Heart right ventricle (tissue), 16 donors: ENCODE measurements around the gene LMBR1L. TPM values are rescaled to one million over a fixed set of nuclear protein-coding genes. Genes with fewer than 3 reads are reported as not detected.

ENCODE experiments used
- ATAC-seq, 8 donors: fragments of 200-7000 bp; cut with Tn5 transposase; one replicate each; pipeline ENCODE4 v1.9.1; 2020; ENCODE audit warnings: mild to moderate bottlenecking in 8 of 8, moderate library complexity in 8 of 8, moderate number of reproducible peaks in 1 of 8
- DNase-seq, 2 donors: peaks; one replicate each; pipeline ENCODE4 v3.0.0-alpha.2; 2020
- H3K27ac ChIP-seq, 10 donors: fragments of 200-600 bp; sonication (generic) in 2 of 10; one replicate each; pipeline versions ENCODE4 v1.5.0 to v1.8.0; 2020 to 2022; ENCODE audit warnings: mild to moderate bottlenecking in 3 of 10
- H3K27me3 ChIP-seq, 7 donors: fragments of 200-600 bp; one replicate each; pipeline ENCODE4 v1.8.0; 2021 to 2022; ENCODE audit warnings: mild to moderate bottlenecking in 2 of 7
- H3K36me3 ChIP-seq, 9 donors: fragments of 200-600 bp; sonication (generic) in 1 of 9; one replicate each; pipeline versions ENCODE4 v1.5.0 to v1.8.0; 2020 to 2022; ENCODE audit warnings: mild to moderate bottlenecking in 2 of 9
- H3K4me1 ChIP-seq, 9 donors: fragments of 200-600 bp; sonication (generic) in 1 of 9; one replicate each; pipeline versions ENCODE4 v1.5.0 to v1.8.0; 2020 to 2022; ENCODE audit warnings: mild to moderate bottlenecking in 4 of 9
- H3K4me3 ChIP-seq, 10 donors: fragments of 200-600 bp; sonication (generic) in 2 of 10; one replicate each; pipeline versions ENCODE4 v1.5.0 to v1.8.0; 2020 to 2022; ENCODE audit warnings: mild to moderate bottlenecking in 7 of 10, moderate library complexity in 2 of 10
- H3K9me3 ChIP-seq, 11 donors: fragments of 200-600 bp in 10 of 11; sonication (generic) in 2 of 11; one replicate each; pipeline versions ENCODE4 v1.5.0 to v1.8.0; 2013 to 2022; ENCODE audit warnings: mild to moderate bottlenecking in 2 of 11, control low read depth in 1 of 11, moderate library complexity in 1 of 11
- WGBS, 2 donors: extraction: QIAGEN DNeasy Blood & Tissue Kit; methylation state at CpG; one replicate each; pipeline ENCODE4 v1.1.7; 2013; ENCODE audit warnings: inconsistent platforms in 1 of 2; 5-methylcytosine and 5-hydroxymethylcytosine counted together
- intact Hi-C, 10 donors: fragments of 100-400 bp; cut with DNase I; formaldehyde crosslinking; loops; one replicate each; pipeline versions ENCODE4 v1.11.1 to v1.14.2; 2022
- polyA plus RNA-seq, 2 donors: library from polyadenylated mRNA; stranded (reverse); fragments of 200-250 nt; gene quantifications; one replicate each; pipeline ENCODE4 v1.2.3, GENCODE V29; 2013
- total RNA-seq, 10 donors: library from RNA; stranded (reverse); fragmentation: NEBNext Ultra II Directional in 3 of 10; extraction: Animal tissue kit (Norgen Biotek cat#: 25700) in 3 of 10; gene quantifications; one replicate each; pipeline versions ENCODE4 v1.2.1 to v1.2.4, GENCODE V29; 2021 to 2023
- TF ChIP-seq, protein P1 (sequence below), 9 donors: fragments of 200-600 bp; sonication (generic) in 2 of 9; IDR thresholded peaks; one replicate each; pipeline versions ENCODE4 v1.5.0 to v1.8.0; 2021 to 2022; ENCODE audit warnings: antibody characterized with exemption in 9 of 9, mild to moderate bottlenecking in 5 of 9, moderate library complexity in 1 of 9
- donor health status: Arrhythmogenic right ventricular cardiomyopathy.
- donor health status: ischemic (EF 13 %, LVEDD 7.1; RV severe dilation, severe dysfunction).
- donor health status: healthy with polysubstance abuse.
- donor health status: DM: no; HTN: yes; CAD: no.
- donor health status: DM: no; HTN: no; CAD: no.
- donor health status: ischemic (EF 25% LVEDD 6.9; RV normal size, moderate dysfunction).
- donor health status: ischemic (EF 25% LVEDD 5.7; RV mildly dilated, moderate dysfunction).
- donor health status: healthy.
- donor health status: DM: yes; HTN: yes; CAD: no.
- donor health status: Ischemic cardiomyopathy.
- donor health status: ischemic (EF 35%, LVEDD 5.7; RV mildly dilated, moderate dysfunction).
- donor health status: nonischemic (EF 11% LVEDD 7.7; RV severe dilation, severe dysfunction).
- donor health status: DM: yes; HTN: yes; CAD: no.
- donor health status: PGD.
- donor health status: ischemic (EF 29% LVEDD 5.4; RV normal size, mild dysfunction).
- donor health status: nonischemic (EF 23%, LVEDD 6.1; RV moderate dilation, normal function).

The LMBR1L gene
- total and polyA plus RNA-seq, 12 donors = 21.5 to 51.8 (median 30.8) TPM

DNA sequence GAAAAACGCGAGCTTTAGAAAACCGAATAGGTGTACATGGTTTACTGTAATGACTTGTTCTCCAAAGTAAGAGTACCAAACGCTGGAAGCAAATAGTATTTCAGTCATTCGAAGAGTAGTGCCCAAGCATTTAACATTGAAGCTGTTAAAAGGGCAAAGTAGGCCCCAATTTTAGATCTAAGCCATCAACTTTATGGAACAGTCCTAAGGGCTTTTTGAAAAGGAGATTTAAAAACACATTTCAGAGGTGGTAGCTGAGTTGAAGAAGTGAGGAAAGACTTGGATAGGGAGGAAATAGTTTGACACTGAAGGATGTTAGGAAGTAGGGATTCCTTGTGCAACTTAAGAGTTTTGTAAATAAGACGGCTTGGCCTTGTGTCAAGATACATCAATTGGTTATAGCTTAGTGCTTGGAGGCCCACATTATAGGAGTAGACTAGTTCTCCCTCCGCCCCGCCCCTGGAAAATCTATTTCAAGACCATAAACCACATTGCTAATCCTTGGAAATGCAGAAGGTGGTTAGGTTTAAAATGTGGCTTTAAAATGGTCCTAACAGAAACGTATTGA is 21.3 kb upstream of the LMBR1L start:
- intact Hi-C loops = loop anchor here (2.0 to 10.0 kb wide), 7 partner anchors 53 to 103 kb away; partner anchors contain the start of genes TUBA1A (in 9 of the 10) and KMT2D (in 1 of the 10)

GRCh38 chr12:49131051-49131893 is 20.6 kb upstream of the LMBR1L start, which contains the start of gene TUBA1B:
TSS of gene TUBA1B (minus strand) at chr12:49131395. CDS start at chr12:49131300, 95 bp downstream.
- H3K27ac ChIP-seq = peak within 1 kb of the TSS; percentile 94 to 100 (median 99)
- peak; percentile 91 to 95 (median 93) for ATAC-seq
- DNase-seq = peak; percentile 92 to 94
- WGBS, 2 donors = 0% methylated on average over 79 of the region's 79 CpGs
- peak within 1 kb of the TSS; percentile 66 to 98 (median 86) for H3K4me3 ChIP-seq
- H3K36me3 ChIP-seq = peaks cover 0 to 35% (median 18%) of the 10 kb centered on the region in 9 donors
- intact Hi-C loops = loop anchor here (2.0 to 10.0 kb wide), 7 partner anchors 54 to 104 kb away; partner anchors contain the start of genes TUBA1A (in 9 of the 10) and KMT2D (in 1 of the 10)
- TF ChIP-seq, protein P1, sequence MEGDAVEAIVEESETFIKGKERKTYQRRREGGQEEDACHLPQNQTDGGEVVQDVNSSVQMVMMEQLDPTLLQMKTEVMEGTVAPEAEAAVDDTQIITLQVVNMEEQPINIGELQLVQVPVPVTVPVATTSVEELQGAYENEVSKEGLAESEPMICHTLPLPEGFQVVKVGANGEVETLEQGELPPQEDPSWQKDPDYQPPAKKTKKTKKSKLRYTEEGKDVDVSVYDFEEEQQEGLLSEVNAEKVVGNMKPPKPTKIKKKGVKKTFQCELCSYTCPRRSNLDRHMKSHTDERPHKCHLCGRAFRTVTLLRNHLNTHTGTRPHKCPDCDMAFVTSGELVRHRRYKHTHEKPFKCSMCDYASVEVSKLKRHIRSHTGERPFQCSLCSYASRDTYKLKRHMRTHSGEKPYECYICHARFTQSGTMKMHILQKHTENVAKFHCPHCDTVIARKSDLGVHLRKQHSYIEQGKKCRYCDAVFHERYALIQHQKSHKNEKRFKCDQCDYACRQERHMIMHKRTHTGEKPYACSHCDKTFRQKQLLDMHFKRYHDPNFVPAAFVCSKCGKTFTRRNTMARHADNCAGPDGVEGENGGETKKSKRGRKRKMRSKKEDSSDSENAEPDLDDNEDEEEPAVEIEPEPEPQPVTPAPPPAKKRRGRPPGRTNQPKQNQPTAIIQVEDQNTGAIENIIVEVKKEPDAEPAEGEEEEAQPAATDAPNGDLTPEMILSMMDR (IDR thresholded peaks at IDR 0.05) = no peak
- no peaks in the 10 kb centered on the region for H3K27me3 ChIP-seq
- H3K4me1 ChIP-seq = peaks cover 4 to 42% (median 31%) of the 10 kb centered on the region in 9 donors
- no peaks in the 10 kb centered on the region for H3K9me3 ChIP-seq

More for the DNA sequence above, 21.3 kb upstream of the LMBR1L start:
- TF ChIP-seq, protein P1 (IDR thresholded peaks at IDR 0.05) = no peak
- Histone ChIP-seq H3K27ac (peak overlapping the region in 9 of 10 donors; percentile 99 to 100 (median 99)), H3K27me3 (no peaks in the 10 kb centered on the region), H3K36me3 (peaks cover 0 to 30% (median 18%) of the 10 kb centered on the region in 9 donors), H3K4me1 (peaks cover 4 to 42% (median 31%) of the 10 kb centered on the region in 9 donors), H3K9me3 (no peaks in the 10 kb centered on the region), H3K4me3 (peak overlapping the region; percentile 47 to 98 (median 86))
- ATAC-seq = no peak
- no peak for DNase-seq
- WGBS, 2 donors = 18 to 24% methylated on average over 9 of the region's 9 CpGs

DNA sequence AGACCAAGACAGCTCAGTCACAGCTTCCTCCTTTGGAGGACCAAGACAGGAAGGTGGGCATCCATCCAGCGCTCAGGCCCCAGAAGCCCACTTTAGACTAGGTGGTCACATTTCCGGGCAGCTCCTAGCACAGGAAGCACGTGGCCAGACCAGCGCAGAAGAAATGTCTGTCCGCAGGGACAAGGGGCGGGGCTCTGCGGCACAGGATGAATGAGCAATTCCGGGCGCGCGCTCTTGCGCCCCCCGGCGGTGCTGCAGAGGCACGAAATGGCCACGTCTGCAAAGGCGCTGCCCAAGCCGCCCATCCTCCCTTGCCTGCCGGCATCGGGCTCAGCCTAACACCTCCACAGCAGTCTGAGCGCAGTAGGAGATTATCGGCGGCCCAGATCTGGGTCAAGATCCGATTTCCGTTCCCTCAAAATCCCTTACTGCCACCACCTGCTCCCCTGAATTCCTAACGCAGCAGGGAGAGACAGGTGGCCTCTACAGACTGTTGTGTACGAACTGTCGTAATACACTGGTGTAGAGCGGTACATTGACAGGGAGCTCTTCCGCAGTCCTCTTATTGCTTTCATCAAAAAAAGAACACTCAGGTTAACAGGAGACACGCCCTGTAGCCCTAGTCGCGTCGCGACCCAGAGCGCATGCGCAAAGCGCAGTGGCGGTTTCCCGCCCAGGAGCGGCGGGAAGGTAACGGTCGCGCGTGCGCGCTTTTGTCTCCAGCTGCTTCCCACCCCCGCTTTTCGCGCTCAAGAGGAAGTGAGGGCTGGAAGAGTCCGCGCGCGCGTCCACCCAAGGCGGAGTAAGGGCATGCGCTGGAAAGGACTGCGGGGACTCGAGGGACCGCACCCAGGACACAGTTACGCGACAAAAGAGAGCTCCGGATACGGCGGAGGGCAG is 19.8 kb upstream of the LMBR1L start:
- Histone ChIP-seq H3K4me1 (peaks cover 4 to 42% (median 31%) of the 10 kb centered on the region in 9 donors), H3K9me3 (no peaks in the 10 kb centered on the region), H3K36me3 (peaks cover 0 to 35% (median 18%) of the 10 kb centered on the region in 9 donors), H3K4me3 (peak overlapping the region; percentile 66 to 98 (median 86)), H3K27me3 (no peaks in the 10 kb centered on the region), H3K27ac (peak overlapping the region; percentile 94 to 100 (median 99))
- ATAC-seq (peak; percentile 86 to 94 (median 90)), DNase-seq (peak; percentile 95)
- TF ChIP-seq, protein P1 (IDR thresholded peaks at IDR 0.05) = peak; percentile 74 to 98 (median 93)
- intact Hi-C loops = loop anchor here (1.0 to 10.0 kb wide), 9 partner anchors 20 to 104 kb away; partner anchors contain the start of genes TUBA1A (in 10 of the 10), LMBR1L (in 3 of the 10) and KMT2D (in 1 of the 10)
- 0 to 1% methylated on average over 66 of the region's 66 CpGs for WGBS, 2 donors
